HG02623 (cell line): Measurements from ENCODE around the gene SMIM7.

Experiments
- ATAC-seq: cut with Tn5 transposase; IDR thresholded peaks from one replicate; pipeline ENCODE4 v1.9.1; 2021; ENCODE audit warnings: moderate library complexity; ENCODE audit not compliant: unreplicated experiment

SMIM7 gene

GRCh38 chr19:16623066-16623465, 36.9 kb downstream of the SMIM7 start:
- no peak for ATAC-seq

GRCh38 chr19:16621165-16621800, 38.7 kb downstream of the SMIM7 start:
- no peak for ATAC-seq

GRCh38 chr19:16620584-16620983, 39.4 kb downstream of the SMIM7 start:
- ATAC-seq: no peak

GRCh38 chr19:16620018-16620417, 39.9 kb downstream of the SMIM7 start:
- no peak for ATAC-seq

GRCh38 chr19:16619457-16619856, 40.5 kb downstream of the SMIM7 start:
- ATAC-seq: no peak

- ATAC-seq: no peak
Measured at GRCh38 chr19:16618248-16618647, 41.7 kb downstream of the SMIM7 start.

GRCh38 chr19:16615808-16616207, 44.1 kb downstream of the SMIM7 start:
- no peak for ATAC-seq

GRCh38 chr19:16614941-16615340, 45.0 kb downstream of the SMIM7 start:
- no peak for ATAC-seq

- ATAC-seq: no peak
Measured at GRCh38 chr19:16613841-16614240, 46.1 kb downstream of the SMIM7 start.

- no peak for ATAC-seq
Measured at GRCh38 chr19:16612636-16613035, 47.3 kb downstream of the SMIM7 start.

GRCh38 chr19:16611121-16611520, 48.8 kb downstream of the SMIM7 start:
- ATAC-seq: no peak

GRCh38 chr19:16609511-16610200, 50.3 kb downstream of the SMIM7 start:
- ATAC-seq: no peak

GRCh38 chr19:16608290-16608739, 51.6 kb downstream of the SMIM7 start:
- ATAC-seq: no peak

GRCh38 chr19:16607819-16608218, 52.1 kb downstream of the SMIM7 start:
- no peak for ATAC-seq

- ATAC-seq: no peak
Measured at GRCh38 chr19:16605553-16605994, 54.4 kb downstream of the SMIM7 start.

GRCh38 chr19:16605115-16605514, 54.8 kb downstream of the SMIM7 start:
- ATAC-seq: no peak

GRCh38 chr19:16604615-16605014, 55.3 kb downstream of the SMIM7 start:
- ATAC-seq: no peak

GRCh38 chr19:16603090-16603489, 56.9 kb downstream of the SMIM7 start:
- no peak for ATAC-seq

GRCh38 chr19:16601378-16602052, 58.4 kb downstream of the SMIM7 start:
- no peak for ATAC-seq

- no peak for ATAC-seq
Measured at GRCh38 chr19:16600824-16601223, 59.1 kb downstream of the SMIM7 start.

- ATAC-seq: no peak
Measured at GRCh38 chr19:16599655-16600346, 60.1 kb downstream of the SMIM7 start.
